K562 (cell line): ENCODE results near the gene RWDD1. TPM values are rescaled to one million over a fixed set of nuclear protein-coding genes. Genes with fewer than 3 reads are reported as not detected.

Experiments used
- CREBBP ChIP-seq: IDR thresholded peaks from one replicate; pipeline ENCODE4 v1.6.1; 2012; ENCODE audit warnings: low read depth, mild to moderate bottlenecking, control low read depth, inconsistent platforms, low read length
- CXXC5 ChIP-seq: fragments of 250-450 bp; sonication (Bioruptor Pico); IDR thresholded peaks from 2 replicates; pipeline ENCODE4 v1.8.0; 2022; ENCODE audit warnings: inconsistent platforms, mild to moderate bottlenecking, moderate library complexity
- ETV5 ChIP-seq: sonication (generic); formaldehyde crosslinking; IDR thresholded peaks from 2 replicates; pipeline ENCODE4 v1.4.0; 2020; ENCODE audit warnings: low read depth, mild to moderate bottlenecking, missing genetic modification reagents
- MAZ ChIP-seq, 2 experiments: fragments of 450-650 bp in 1 of 2; sonication (generic) in 1 of 2; formaldehyde crosslinking; IDR thresholded peaks in 1 of 2; conservative IDR thresholded peaks in 1 of 2; 2 replicates each; pipeline versions ENCODE4 v1.4.0 to v1.5.0; 2020; ENCODE audit warnings: mild to moderate bottlenecking in 1 of 2, missing genetic modification reagents in 1 of 2
- MIER1 ChIP-seq: fragments of 450-650 bp; IDR thresholded peaks from 2 replicates; pipeline ENCODE4 v1.6.1; 2016; ENCODE audit warnings: antibody characterized with exemption, mild to moderate bottlenecking, low read depth
- NEUROD1 ChIP-seq: fragments of 150-350 bp; IDR thresholded peaks from 2 replicates; pipeline ENCODE4 v1.6.1; 2014; ENCODE audit warnings: borderline replicate concordance, low read length, low read depth; ENCODE audit not compliant: partially characterized antibody
- NR2C2 ChIP-seq, 2 experiments: fragments of 200-800 bp in 1 of 2; sonication (Bioruptor generic) in 1 of 2; sonication (generic) in 1 of 2; formaldehyde crosslinking in 1 of 2; IDR thresholded peaks; 2 replicates each; pipeline versions ENCODE4 v1.6.1 to v1.8.0; 2016 to 2022; ENCODE audit warnings: mild to moderate bottlenecking in 1 of 2, missing compliant biosample characterization in 1 of 2, missing genetic modification characterization in 1 of 2, missing genetic modification reagents in 1 of 2
- PYGO2 ChIP-seq: fragments of 450-650 bp; IDR thresholded peaks from 2 replicates; pipeline ENCODE4 v1.6.1; 2016; ENCODE audit warnings: mild to moderate bottlenecking, missing genetic modification characterization, moderate library complexity, missing compliant biosample characterization
- TCF15 ChIP-seq: fragments of 250-450 bp; sonication (Bioruptor Pico); IDR thresholded peaks from 2 replicates; pipeline ENCODE4 v1.8.0; 2022; ENCODE audit warnings: moderate library complexity, mild to moderate bottlenecking, inconsistent platforms
- THRB ChIP-seq: fragments of 450-650 bp; formaldehyde crosslinking; conservative IDR thresholded peaks from 2 replicates; pipeline ENCODE4 v1.4.0; 2022; ENCODE audit warnings: mild to moderate bottlenecking, missing genetic modification characterization
- WHSC1 ChIP-seq: IDR thresholded peaks from one replicate; pipeline ENCODE4 v1.6.1; 2012; ENCODE audit warnings: low read length, control low read depth, inconsistent platforms
- ZBTB43 ChIP-seq: sonication (generic); formaldehyde crosslinking; IDR thresholded peaks from 2 replicates; pipeline ENCODE4 v1.8.0; 2023; ENCODE audit warnings: mild to moderate bottlenecking, missing genetic modification reagents
- ZNF239 ChIP-seq: fragments of 250-450 bp; sonication (Bioruptor Pico); IDR thresholded peaks from 2 replicates; pipeline ENCODE4 v1.4.0; 2020; ENCODE audit warnings: mild to moderate bottlenecking
- ZNF584 ChIP-seq: fragments of 200-800 bp; sonication (Bioruptor generic); IDR thresholded peaks from 2 replicates; pipeline ENCODE4 v1.6.1; 2016; ENCODE audit warnings: low read depth, mild to moderate bottlenecking, missing genetic modification characterization, missing compliant biosample characterization
- ZNF586 ChIP-seq: fragments of 450-650 bp; formaldehyde crosslinking; conservative IDR thresholded peaks from 2 replicates; pipeline ENCODE4 v1.4.0; 2020; ENCODE audit warnings: mild to moderate bottlenecking, moderate library complexity
- polyA plus RNA-seq, 8 experiments: library from polyadenylated mRNA; depleted of rRNA in 4 of 8; stranded (reverse) in 5 of 8; unstranded in 3 of 8; fragments of >200 nt; fragmentation: Nextera tagmentation in 2 of 8; fragmentation: Illumina TruSeq in 1 of 8; extraction: Ambion mirVana in 2 of 8; extraction: Trizol in 1 of 8; gene quantifications; 2 replicates each; pipeline versions ENCODE4 v1.2.1 to v1.2.3, GENCODE V29; 2011 to 2014; ENCODE audit warnings: inconsistent platforms in 1 of 8, missing spikeins in 1 of 8
- total RNA-seq, 7 experiments: library from RNA; depleted of rRNA in 6 of 7; stranded (reverse); fragments of >200 nt in 6 of 7; fragmentation: Illumina TruSeq in 2 of 7; extraction: Trizol in 2 of 7; gene quantifications; 2 replicates each; pipeline versions ENCODE4 v1.2.1 to v1.2.3, GENCODE V29; 2011 to 2021; ENCODE audit warnings: low replicate concordance in 1 of 7
- TF ChIP-seq, protein P1 (sequence below): fragments of 200-800 bp; sonication (Bioruptor generic); IDR thresholded peaks from 2 replicates; pipeline ENCODE4 v1.6.1; 2016; ENCODE audit warnings: missing genetic modification characterization, missing compliant biosample characterization

RWDD1 gene
- total and polyA plus RNA-seq, 9 of the 15 experiments (the other 6 are each of a cell fraction or from before 2014, with no cell fraction given): 31.9 to 89.8 (median 48.7) TPM

GRCh38 chr6:116570856-116571682, at the start of gene RWDD1 (continued):
- TF ChIP-seq THRB (CRISPR knock-in tag) (no peak), CXXC5 (peak; percentile 87), ZBTB43 (CRISPR knock-in tag) (no peak), TCF15 (CRISPR knock-in tag) (no peak), NR2C2 (CRISPR knock-in tag; IDR thresholded peaks at IDR 0.05) (peak; percentile 67; the same call in 1 of the 2 replicates), NR2C2 (tag; IDR thresholded peaks at IDR 0.05) (no peak; the same call in 1 of the 2 replicates), MIER1 (no peak), MAZ (CRISPR knock-in tag; conservative IDR thresholded peaks at IDR 0.05 in 1 of 2, IDR thresholded peaks at IDR 0.05 in 1 of 2) (peak; percentile 75 to 97), ZNF586 (CRISPR knock-in tag) (no peak), PYGO2 (tag) (no peak), WHSC1 (no peak), ETV5 (CRISPR knock-in tag) (no peak; the same call in 1 of the 2 replicates), ZNF584 (CRISPR knock-in tag) (no peak), NEUROD1 (peak; percentile 100), CREBBP (no peak), ZNF239 (peak; percentile 43; the same call in 1 of the 2 replicates)
- TF ChIP-seq, protein P1, sequence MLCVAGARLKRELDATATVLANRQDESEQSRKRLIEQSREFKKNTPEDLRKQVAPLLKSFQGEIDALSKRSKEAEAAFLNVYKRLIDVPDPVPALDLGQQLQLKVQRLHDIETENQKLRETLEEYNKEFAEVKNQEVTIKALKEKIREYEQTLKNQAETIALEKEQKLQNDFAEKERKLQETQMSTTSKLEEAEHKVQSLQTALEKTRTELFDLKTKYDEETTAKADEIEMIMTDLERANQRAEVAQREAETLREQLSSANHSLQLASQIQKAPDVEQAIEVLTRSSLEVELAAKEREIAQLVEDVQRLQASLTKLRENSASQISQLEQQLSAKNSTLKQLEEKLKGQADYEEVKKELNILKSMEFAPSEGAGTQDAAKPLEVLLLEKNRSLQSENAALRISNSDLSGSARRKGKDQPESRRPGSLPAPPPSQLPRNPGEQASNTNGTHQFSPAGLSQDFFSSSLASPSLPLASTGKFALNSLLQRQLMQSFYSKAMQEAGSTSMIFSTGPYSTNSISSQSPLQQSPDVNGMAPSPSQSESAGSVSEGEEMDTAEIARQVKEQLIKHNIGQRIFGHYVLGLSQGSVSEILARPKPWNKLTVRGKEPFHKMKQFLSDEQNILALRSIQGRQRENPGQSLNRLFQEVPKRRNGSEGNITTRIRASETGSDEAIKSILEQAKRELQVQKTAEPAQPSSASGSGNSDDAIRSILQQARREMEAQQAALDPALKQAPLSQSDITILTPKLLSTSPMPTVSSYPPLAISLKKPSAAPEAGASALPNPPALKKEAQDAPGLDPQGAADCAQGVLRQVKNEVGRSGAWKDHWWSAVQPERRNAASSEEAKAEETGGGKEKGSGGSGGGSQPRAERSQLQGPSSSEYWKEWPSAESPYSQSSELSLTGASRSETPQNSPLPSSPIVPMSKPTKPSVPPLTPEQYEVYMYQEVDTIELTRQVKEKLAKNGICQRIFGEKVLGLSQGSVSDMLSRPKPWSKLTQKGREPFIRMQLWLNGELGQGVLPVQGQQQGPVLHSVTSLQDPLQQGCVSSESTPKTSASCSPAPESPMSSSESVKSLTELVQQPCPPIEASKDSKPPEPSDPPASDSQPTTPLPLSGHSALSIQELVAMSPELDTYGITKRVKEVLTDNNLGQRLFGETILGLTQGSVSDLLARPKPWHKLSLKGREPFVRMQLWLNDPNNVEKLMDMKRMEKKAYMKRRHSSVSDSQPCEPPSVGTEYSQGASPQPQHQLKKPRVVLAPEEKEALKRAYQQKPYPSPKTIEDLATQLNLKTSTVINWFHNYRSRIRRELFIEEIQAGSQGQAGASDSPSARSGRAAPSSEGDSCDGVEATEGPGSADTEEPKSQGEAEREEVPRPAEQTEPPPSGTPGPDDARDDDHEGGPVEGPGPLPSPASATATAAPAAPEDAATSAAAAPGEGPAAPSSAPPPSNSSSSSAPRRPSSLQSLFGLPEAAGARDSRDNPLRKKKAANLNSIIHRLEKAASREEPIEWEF (CRISPR knock-in tag): no peak
